Thyroid gland (tissue), 4 donors: ENCODE results near the gene WDR86.

Experiments
- POLR2A ChIP-seq, 2 donors: fragments of 450-650 bp; IDR thresholded peaks; one replicate each; pipeline ENCODE4 v1.6.1; 2017; ENCODE audit warnings: antibody characterized with exemption in 2 of 2, mild to moderate bottlenecking in 2 of 2, moderate library complexity in 1 of 2
- TF ChIP-seq, protein P1 (sequence below), 6 experiments: fragments of 200-600 bp in 3 of 6; fragments of 450-650 bp in 3 of 6; sonication (generic) in 3 of 6; IDR thresholded peaks; one replicate each; pipeline ENCODE4 v1.5.1; 2016 to 2019; ENCODE audit warnings: antibody characterized with exemption in 6 of 6, mild to moderate bottlenecking in 2 of 6, inconsistent platforms in 1 of 6, moderate library complexity in 1 of 6

DNA sequence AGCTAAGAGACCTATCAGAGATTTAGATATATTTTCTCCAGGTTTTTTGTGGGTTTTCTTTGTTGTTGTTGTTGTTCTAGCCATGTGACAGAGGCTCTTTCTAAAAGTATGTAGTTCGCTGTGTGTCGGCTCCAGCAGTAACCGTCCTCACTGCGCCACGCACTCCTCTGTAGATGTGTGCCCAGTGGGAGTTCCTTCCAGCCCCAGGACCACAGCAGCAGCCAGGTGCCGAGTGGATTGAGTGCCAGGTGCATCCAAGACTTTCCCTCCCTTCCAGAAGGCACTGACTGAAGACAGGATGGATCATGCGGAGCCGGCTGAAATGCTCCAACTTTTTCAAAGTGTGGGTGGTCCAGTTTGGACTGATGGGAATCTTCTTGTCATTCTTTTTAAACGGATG lies 31.8 kb downstream of the WDR86 start:
- TF ChIP-seq, protein P1, sequence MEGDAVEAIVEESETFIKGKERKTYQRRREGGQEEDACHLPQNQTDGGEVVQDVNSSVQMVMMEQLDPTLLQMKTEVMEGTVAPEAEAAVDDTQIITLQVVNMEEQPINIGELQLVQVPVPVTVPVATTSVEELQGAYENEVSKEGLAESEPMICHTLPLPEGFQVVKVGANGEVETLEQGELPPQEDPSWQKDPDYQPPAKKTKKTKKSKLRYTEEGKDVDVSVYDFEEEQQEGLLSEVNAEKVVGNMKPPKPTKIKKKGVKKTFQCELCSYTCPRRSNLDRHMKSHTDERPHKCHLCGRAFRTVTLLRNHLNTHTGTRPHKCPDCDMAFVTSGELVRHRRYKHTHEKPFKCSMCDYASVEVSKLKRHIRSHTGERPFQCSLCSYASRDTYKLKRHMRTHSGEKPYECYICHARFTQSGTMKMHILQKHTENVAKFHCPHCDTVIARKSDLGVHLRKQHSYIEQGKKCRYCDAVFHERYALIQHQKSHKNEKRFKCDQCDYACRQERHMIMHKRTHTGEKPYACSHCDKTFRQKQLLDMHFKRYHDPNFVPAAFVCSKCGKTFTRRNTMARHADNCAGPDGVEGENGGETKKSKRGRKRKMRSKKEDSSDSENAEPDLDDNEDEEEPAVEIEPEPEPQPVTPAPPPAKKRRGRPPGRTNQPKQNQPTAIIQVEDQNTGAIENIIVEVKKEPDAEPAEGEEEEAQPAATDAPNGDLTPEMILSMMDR (IDR thresholded peaks at IDR 0.05): no peak
- no peak for TF ChIP-seq POLR2A (IDR thresholded peaks at IDR 0.05)
